Ovary (tissue), 9 donors: Measurements from ENCODE around the gene COL18A1. TPM values are rescaled to one million over a fixed set of nuclear protein-coding genes. Genes with fewer than 3 reads are reported as not detected.
"Not testable (repeated sequence)": the region's sequence is repeated elsewhere in the genome, so short reads cannot be mapped to it uniquely, and the experiment has no call there.

Source experiments
- DNase-seq, 5 donors: peaks; one replicate each; pipeline ENCODE4 v3.0.0-alpha.2; 2019 to 2020
- H3K27ac ChIP-seq, 2 donors: fragments of 200-600 bp; one replicate each; pipeline versions ENCODE4 v1.5.1 to v1.8.0; 2019 to 2022
- H3K27me3 ChIP-seq: fragments of 200-600 bp; one replicate; pipeline ENCODE4 v1.8.0; 2022
- H3K36me3 ChIP-seq: fragments of 200-600 bp; sonication (generic); one replicate; pipeline ENCODE4 v1.5.1; 2019
- H3K4me1 ChIP-seq: one replicate; pipeline ENCODE4 v1.8.1; 2013; ENCODE audit warnings: mild to moderate bottlenecking, moderate library complexity; ENCODE audit not compliant: insufficient read depth
- H3K4me3 ChIP-seq: fragments of 200-600 bp; sonication (generic); one replicate; pipeline ENCODE4 v1.5.1; 2017
- H3K9me3 ChIP-seq, 2 donors: fragments of 200-600 bp in 1 of 2; sonication (generic) in 1 of 2; one replicate each; pipeline versions ENCODE4 v1.5.1 to v1.8.1; 2013 to 2019; ENCODE audit warnings: mild to moderate bottlenecking in 1 of 2, moderate library complexity in 1 of 2
- CTCF ChIP-seq, 3 donors: fragments of 450-650 bp in 2 of 3; fragments of 200-600 bp in 1 of 3; IDR thresholded peaks; one replicate each; pipeline versions ENCODE4 v1.5.1 to v1.8.0; 2016 to 2022; ENCODE audit warnings: antibody characterized with exemption in 3 of 3, mild to moderate bottlenecking in 1 of 3
- EP300 ChIP-seq: sonication (generic); formaldehyde crosslinking; IDR thresholded peaks from one replicate; pipeline ENCODE4 v1.6.1; 2017; ENCODE audit warnings: antibody characterized with exemption
- POLR2A ChIP-seq: fragments of 450-650 bp; IDR thresholded peaks from one replicate; pipeline ENCODE4 v1.6.1; 2017; ENCODE audit warnings: antibody characterized with exemption, mild to moderate bottlenecking, moderate library complexity
- WGBS, 3 donors: extraction: QIAGEN DNeasy Blood & Tissue Kit in 1 of 3; methylation state at CpG; one replicate each; pipeline versions ENCODE4 v1.1.5 to v1.1.7; 2013 to 2017; 5-methylcytosine and 5-hydroxymethylcytosine counted together
- intact Hi-C, 4 donors: fragments of 100-400 bp; cut with DNase I; formaldehyde crosslinking; loops; one replicate each; pipeline versions ENCODE4 v1.11.0 to v1.15.1; 2022 to 2023
- polyA plus RNA-seq, 2 donors: library from polyadenylated mRNA; stranded (reverse); fragments of 200-250 nt in 1 of 2; fragments of 350-450 nt in 1 of 2; fragmentation: Illumina TruSeq in 1 of 2; extraction: RNeasy Lipid Tissue Mini Kit (QIAGEN cat#74804) in 1 of 2; gene quantifications; one replicate each; pipeline ENCODE4 v1.2.3, GENCODE V29; 2013 to 2014
- total RNA-seq, 7 donors: library from RNA; depleted of rRNA in 2 of 7; stranded (reverse); fragments of >200 nt in 2 of 7; fragmentation: NEBNext Ultra II Directional in 3 of 7; extraction: Animal tissue kit (Norgen Biotek cat#: 25700) in 3 of 7; gene quantifications; one replicate each; pipeline versions ENCODE4 v1.1.0 to v1.2.4, GENCODE V29; 2016 to 2023
- donor health status: DM: no; HTN: no; CAD: no; lungs with moderate emphysema.
- donor health status: DM: no; HTN: no; CAD: no.
- donor health status: Bipolar disorder and iron deficiency.
- donor health status: DM: yes; HTN: yes; CAD: no.
- donor health status: DM: no; HTN: no; CAD: no.
- donor health status: DM: yes; HTN: yes; CAD: no.

The COL18A1 gene
- total and polyA plus RNA-seq, 9 donors = 11.1 to 353 (median 268) TPM

GRCh38 chr21:45559216-45560105 is 154.5 kb downstream of the COL18A1 start:
- H3K27me3 ChIP-seq = no peaks in the 10 kb centered on the region
- no peaks in the 10 kb centered on the region for H3K4me1 ChIP-seq
- H3K36me3 ChIP-seq = no peaks in the 10 kb centered on the region
- no peak for DNase-seq
- H3K9me3 ChIP-seq = no peaks in the 10 kb centered on the region
- 83 to 86% (median 84%) methylated on average over 29 of the region's 29 CpGs for WGBS, 3 donors
- no peak for TF ChIP-seq CTCF (IDR thresholded peaks at IDR 0.05)
- TF ChIP-seq POLR2A = no peak
- TF ChIP-seq EP300 = no peak
- intact Hi-C loops = loop anchor here (2.0 to 10.0 kb wide), 6 partner anchors 33 to 265 kb away; partner anchors contain the start of gene PCBP3 (in 1 of the 4)
- H3K4me3 ChIP-seq = no peak overlapping the region
- H3K27ac ChIP-seq = no peak overlapping the region

- TF ChIP-seq CTCF (IDR thresholded peaks at IDR 0.05) (no peak), POLR2A (no peak), EP300 (no peak)
- H3K27ac ChIP-seq = no peak overlapping the region
- no peaks in the 10 kb centered on the region for H3K9me3 ChIP-seq
- no peaks in the 10 kb centered on the region for H3K36me3 ChIP-seq
- 81 to 83% (median 82%) methylated on average over 30 of the region's 30 CpGs for WGBS, 3 donors
- no peak overlapping the region for H3K4me3 ChIP-seq
- H3K27me3 ChIP-seq = no peaks in the 10 kb centered on the region
- DNase-seq = no peak
- intact Hi-C loops = loop anchor here in 2 of 4 donors (5.0 to 10.0 kb wide), 2 partner anchors 52 to 84 kb away; partner anchors contain the start of gene PCBP3 (in 1 of the 2)
- no peaks in the 10 kb centered on the region for H3K4me1 ChIP-seq
Measured at GRCh38 chr21:45560106-45561021, 155.4 kb downstream of the COL18A1 start.

GRCh38 chr21:45561241-45561640 is 156.3 kb downstream of the COL18A1 start:
- H3K27ac ChIP-seq, H3K4me1 ChIP-seq, H3K4me3 ChIP-seq, H3K36me3 ChIP-seq, H3K9me3 ChIP-seq, DNase-seq, H3K27me3 ChIP-seq: not testable (repeated sequence)
- intact Hi-C loops = loop anchor here in 2 of 4 donors (5.0 to 10.0 kb wide), 2 partner anchors 51 to 84 kb away; partner anchors contain the start of gene PCBP3 (in 1 of the 2)
- 88 to 97% (median 95%) methylated on average over 8 of the region's 8 CpGs for WGBS, 3 donors

- 16 to 21% (median 19%) methylated on average over 10 of the region's 10 CpGs for whole genome bisulfite sequencing, 3 donors
- Histone ChIP-seq H3K27me3 (no peaks in the 10 kb centered on the region), H3K27ac (no peak overlapping the region), H3K4me1 (no peaks in the 10 kb centered on the region), H3K9me3 (no peaks in the 10 kb centered on the region), H3K36me3 (no peaks in the 10 kb centered on the region), H3K4me3 (no peak overlapping the region)
- intact Hi-C loops = loop anchor here in 2 of 4 donors (5.0 to 10.0 kb wide), 2 partner anchors 50 to 82 kb away; partner anchors contain the start of gene PCBP3 (in 1 of the 2)
- no peak for DNase-seq
- TF ChIP-seq POLR2A = no peak
- no peak for TF ChIP-seq EP300
- no peak for TF ChIP-seq CTCF (IDR thresholded peaks at IDR 0.05)
Measured at GRCh38 chr21:45562402-45562801, 157.4 kb downstream of the COL18A1 start.
